Neural progenitor cell (in vitro differentiated cells): ENCODE data around the gene OGDH. TPM values are rescaled to one million over a fixed set of nuclear protein-coding genes. Genes with fewer than 3 reads are reported as not detected.

ENCODE experiments used
- DNase-seq: peaks from one replicate; pipeline ENCODE4 v3.0.0-alpha.2; 2016; ENCODE audit warnings: low spot score
- H2AFZ ChIP-seq: fragments of 200-600 bp; sonication (generic); replicated peaks from 2 replicates; pipeline ENCODE4 v1.6.1; 2016; ENCODE audit warnings: antibody characterized with exemption
- H3F3A ChIP-seq: fragments of 200-600 bp; sonication (generic); 2 replicates; pipeline ENCODE4 v1.6.1; 2016; ENCODE audit warnings: antibody characterized with exemption, low read depth
- H3K27ac ChIP-seq: fragments of 200-600 bp; sonication (generic); 2 replicates; pipeline ENCODE4 v1.5.1; 2016; ENCODE audit warnings: mild to moderate bottlenecking
- H3K27me3 ChIP-seq: fragments of 200-600 bp; sonication (generic); 2 replicates; pipeline ENCODE4 v1.6.1; 2016; ENCODE audit warnings: mild to moderate bottlenecking, moderate library complexity
- H3K36me3 ChIP-seq: fragments of 200-600 bp; sonication (generic); 2 replicates; pipeline ENCODE4 v1.5.1; 2016
- H3K4me1 ChIP-seq: fragments of 200-600 bp; sonication (generic); 2 replicates; pipeline ENCODE4 v1.6.1; 2016; ENCODE audit warnings: mixed run types
- H3K4me2 ChIP-seq: fragments of 200-600 bp; sonication (generic); 2 replicates; pipeline ENCODE4 v1.6.1; 2016
- H3K4me3 ChIP-seq: fragments of 200-600 bp; sonication (generic); 2 replicates; pipeline ENCODE4 v1.5.1; 2016
- H3K79me2 ChIP-seq: fragments of 200-600 bp; sonication (generic); 2 replicates; pipeline ENCODE4 v1.6.1; 2016; ENCODE audit warnings: low read depth
- H3K9ac ChIP-seq: fragments of 200-600 bp; sonication (generic); 2 replicates; pipeline ENCODE4 v1.6.1; 2016
- H3K9me3 ChIP-seq: fragments of 200-600 bp; sonication (generic); 2 replicates; pipeline ENCODE4 v1.5.1; 2016; ENCODE audit warnings: low read depth
- H4K20me1 ChIP-seq: fragments of 200-600 bp; sonication (generic); 2 replicates; pipeline ENCODE4 v1.6.1; 2016; ENCODE audit warnings: low read depth
- H3K27ac Mint-ChIP-seq: 3 replicates; pipeline ENCODE4 v1.8.0; 2021; ENCODE audit warnings: mixed read lengths
- H3K27me3 Mint-ChIP-seq: 2 replicates; pipeline ENCODE4 v1.8.0; 2022; ENCODE audit warnings: low read depth, mild to moderate bottlenecking, inconsistent platforms, moderate library complexity, mixed read lengths; ENCODE audit not compliant: insufficient read depth
- H3K36me3 Mint-ChIP-seq: 3 replicates; pipeline ENCODE4 v1.8.0; 2021; ENCODE audit warnings: mixed read lengths
- H3K4me1 Mint-ChIP-seq: 3 replicates; pipeline ENCODE4 v1.8.0; 2021; ENCODE audit warnings: mixed read lengths
- H3K4me3 Mint-ChIP-seq: 3 replicates; pipeline ENCODE4 v1.8.0; 2021; ENCODE audit warnings: mild to moderate bottlenecking, moderate library complexity, mixed read lengths
- H3K9me3 Mint-ChIP-seq: 3 replicates; pipeline ENCODE4 v1.8.0; 2020; ENCODE audit warnings: mixed read lengths
- CTCF ChIP-seq: fragments of 200-600 bp; sonication (generic); IDR thresholded peaks from 2 replicates; pipeline ENCODE4 v1.5.1; 2017; ENCODE audit warnings: antibody characterized with exemption, mild to moderate bottlenecking
- EZH2 ChIP-seq: fragments of 200-600 bp; sonication (generic); IDR thresholded peaks from 2 replicates; pipeline ENCODE4 v1.6.1; 2017; ENCODE audit warnings: antibody characterized with exemption, mild to moderate bottlenecking, moderate library complexity
- EZH2phosphoT487 ChIP-seq: fragments of 200-600 bp; sonication (generic); IDR thresholded peaks from 2 replicates; pipeline ENCODE4 v1.6.1; 2017; ENCODE audit warnings: antibody characterized with exemption
- total RNA-seq: library from RNA; depleted of rRNA; stranded (reverse); fragments of >200 nt; gene quantifications from 2 replicates; pipeline ENCODE4 v1.2.3, GENCODE V29; 2015; ENCODE audit warnings: low replicate concordance

Gene OGDH
- total RNA-seq, 1 donor from 2014 or later = 25.2 TPM

- H2AFZ ChIP-seq = no peak overlapping the region
- TF ChIP-seq EZH2phosphoT487 (no peak), EZH2 (no peak), CTCF (no peak)
- H3K79me2 ChIP-seq = peaks cover 24% of the 10 kb centered on the region
- Mint-ChIP-seq H3K27me3 (peaks cover 5% of the 10 kb centered on the region), H3K36me3 (peaks cover 9% of the 10 kb centered on the region), H3K4me1 (peaks cover 26% of the 10 kb centered on the region), H3K4me3 (no peak overlapping the region), H3K9me3 (no peaks in the 10 kb centered on the region), H3K27ac (no peak overlapping the region)
- peaks cover 16% of the 10 kb centered on the region for H4K20me1 ChIP-seq
- DNase-seq = no peak
- no peak overlapping the region for H3K4me3 ChIP-seq
- peaks cover 7% of the 10 kb centered on the region for H3K4me1 ChIP-seq
- no peaks in the 10 kb centered on the region for H3K27me3 ChIP-seq
- H3K36me3 ChIP-seq = no peaks in the 10 kb centered on the region
- peak overlapping the region; percentile 34 for H3K9ac ChIP-seq
- peaks cover 2% of the 10 kb centered on the region for H3F3A ChIP-seq
- H3K4me2 ChIP-seq = no peak overlapping the region
- no peak overlapping the region for H3K27ac ChIP-seq
- no peaks in the 10 kb centered on the region for H3K9me3 ChIP-seq
Measured at GRCh38 chr7:44629829-44630522, 23.5 kb downstream of the OGDH start.

- DNase-seq = no peak
- Mint-ChIP-seq H3K27me3 (peaks cover 5% of the 10 kb centered on the region), H3K4me3 (no peak overlapping the region), H3K36me3 (peaks cover 9% of the 10 kb centered on the region), H3K4me1 (peaks cover 26% of the 10 kb centered on the region), H3K9me3 (no peaks in the 10 kb centered on the region), H3K27ac (peak overlapping the region; percentile 11)
- TF ChIP-seq EZH2phosphoT487 (no peak), CTCF (no peak), EZH2 (no peak)
- Histone ChIP-seq H3K27ac (no peak overlapping the region), H3K36me3 (no peaks in the 10 kb centered on the region), H3K9ac (peak overlapping the region; percentile 42), H3K4me1 (peaks cover 7% of the 10 kb centered on the region), H3F3A (peaks cover 2% of the 10 kb centered on the region), H3K4me3 (no peak overlapping the region), H3K79me2 (peaks cover 15% of the 10 kb centered on the region), H3K9me3 (no peaks in the 10 kb centered on the region), H2AFZ (no peak overlapping the region), H3K27me3 (no peaks in the 10 kb centered on the region), H3K4me2 (no peak overlapping the region), H4K20me1 (peaks cover 10% of the 10 kb centered on the region)
Measured at GRCh38 chr7:44630792-44631457, 24.5 kb downstream of the OGDH start.

- no peaks in the 10 kb centered on the region for H3K9me3 ChIP-seq
- Mint-ChIP-seq H3K27ac (peak overlapping the region; percentile 85), H3K27me3 (peaks cover 5% of the 10 kb centered on the region), H3K9me3 (no peaks in the 10 kb centered on the region), H3K4me3 (no peak overlapping the region), H3K36me3 (peaks cover 9% of the 10 kb centered on the region), H3K4me1 (peaks cover 26% of the 10 kb centered on the region)
- peaks cover 6% of the 10 kb centered on the region for H4K20me1 ChIP-seq
- H3K27ac ChIP-seq = no peak overlapping the region
- DNase-seq = no peak
- no peak overlapping the region for H2AFZ ChIP-seq
- peaks cover 7% of the 10 kb centered on the region for H3K4me1 ChIP-seq
- H3K9ac ChIP-seq = peak overlapping the region; percentile 42
- no peak for TF ChIP-seq EZH2phosphoT487
- TF ChIP-seq CTCF = no peak
- no peak for TF ChIP-seq EZH2
- no peak overlapping the region for H3K4me3 ChIP-seq
- no peaks in the 10 kb centered on the region for H3K36me3 ChIP-seq
- no peaks in the 10 kb centered on the region for H3K27me3 ChIP-seq
- H3K79me2 ChIP-seq = peaks cover 14% of the 10 kb centered on the region
- H3F3A ChIP-seq = peaks cover 2% of the 10 kb centered on the region
- H3K4me2 ChIP-seq = no peak overlapping the region
Measured at GRCh38 chr7:44631458-44632115, 25.2 kb downstream of the OGDH start.
